ENCODE data around the gene BCKDK.
"Not testable (repeated sequence)": the region's sequence is repeated elsewhere in the genome, so short reads cannot be mapped to it uniquely, and the experiment has no call there.

The BCKDK gene

DNA sequence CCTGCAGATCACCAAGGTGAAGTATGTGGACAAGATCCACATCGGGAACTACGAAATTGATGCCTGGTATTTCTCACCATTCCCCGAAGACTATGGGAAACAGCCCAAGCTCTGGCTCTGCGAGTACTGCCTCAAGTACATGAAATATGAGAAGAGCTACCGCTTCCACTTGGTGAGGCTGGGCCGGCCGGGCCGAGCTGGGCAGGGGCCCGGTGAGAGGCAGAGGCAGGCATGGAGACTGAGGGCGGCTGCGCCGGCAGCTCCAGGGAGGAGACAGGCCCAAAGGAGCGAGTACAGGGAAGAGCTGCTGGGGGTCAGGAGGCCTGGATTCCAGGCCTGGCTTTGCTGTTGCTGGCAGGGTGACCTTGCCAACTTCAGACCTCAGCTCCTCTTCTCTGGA is 19.0 kb downstream of the BCKDK start:
- DNase-seq (ENCODE audit: low spot score) = no peak

DNA sequence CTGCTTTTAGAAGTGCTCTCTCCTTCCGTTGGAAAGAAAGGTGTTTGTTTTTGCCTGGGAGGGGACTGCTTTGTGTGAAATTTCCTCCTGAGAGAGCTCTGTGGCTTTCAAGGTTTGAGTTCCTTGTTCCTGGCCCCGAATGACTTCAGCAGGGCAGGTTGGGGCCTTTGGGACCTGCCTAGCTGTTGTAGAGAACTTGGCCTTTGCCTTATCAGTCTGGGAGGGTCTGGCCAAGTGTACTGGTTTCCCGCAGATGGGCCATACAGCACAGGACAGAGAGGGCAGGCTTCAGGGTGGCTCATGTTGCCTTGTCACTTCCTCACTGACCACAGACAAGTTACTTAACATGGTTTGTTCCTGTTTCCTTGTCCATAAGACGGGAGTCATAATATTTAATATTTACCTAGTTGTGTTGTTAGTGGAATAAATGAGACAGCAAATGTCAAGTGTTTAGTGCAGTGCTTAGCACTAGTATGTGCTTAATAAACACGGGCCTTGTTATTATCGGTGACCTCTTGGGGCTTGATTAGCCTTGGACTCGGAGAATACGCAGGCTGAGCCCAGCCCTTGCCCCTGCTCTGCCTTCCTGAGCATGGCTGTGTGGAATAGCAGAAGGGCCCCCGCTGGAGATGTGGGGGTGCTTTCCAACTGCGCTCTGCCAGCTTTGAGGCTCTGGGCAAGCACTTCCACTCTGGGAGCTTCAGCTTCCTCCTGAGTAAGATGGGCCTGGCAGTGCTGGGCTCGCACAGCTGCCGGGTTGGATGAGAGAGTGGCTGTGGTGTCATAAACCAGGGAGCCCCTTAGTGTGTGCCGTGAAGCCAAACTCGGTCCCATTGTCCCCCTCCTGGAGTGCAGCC is 20.8 kb downstream of the BCKDK start:
- no peak for DNase-seq (ENCODE audit: low spot score)

DNA sequence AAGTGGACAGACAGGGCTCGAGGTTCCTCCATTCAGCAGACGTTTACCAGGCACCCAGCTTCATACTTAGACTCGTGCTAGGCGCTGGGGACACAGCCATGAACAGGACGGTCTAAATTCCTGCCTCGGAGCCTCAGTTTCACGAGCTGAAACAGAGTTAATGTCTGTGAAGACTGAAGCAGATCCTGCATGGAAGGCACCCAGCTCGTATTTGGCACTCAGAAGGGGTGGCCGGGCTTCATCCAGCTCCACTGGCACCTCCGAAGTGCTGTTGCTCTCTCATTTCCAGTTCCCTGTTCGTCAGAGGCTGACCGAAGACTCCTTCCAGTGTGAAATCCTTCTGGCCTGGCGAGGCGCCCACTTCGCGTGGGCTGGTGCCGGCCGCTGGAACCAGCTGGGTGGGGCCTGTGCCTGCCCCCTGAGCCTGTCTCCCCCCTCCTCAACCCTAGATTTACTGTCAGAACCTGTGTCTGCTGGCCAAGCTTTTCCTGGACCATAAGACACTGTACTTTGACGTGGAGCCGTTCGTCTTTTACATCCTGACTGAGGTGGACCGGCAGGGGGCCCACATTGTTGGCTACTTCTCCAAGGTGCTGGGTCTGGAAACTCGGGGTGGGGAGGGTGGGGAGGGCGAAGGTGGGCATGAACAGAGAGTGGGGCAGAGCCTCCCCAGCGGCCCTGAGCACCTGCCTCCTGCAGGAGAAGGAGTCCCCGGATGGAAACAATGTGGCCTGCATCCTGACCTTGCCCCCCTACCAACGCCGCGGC is 21.6 kb downstream of the BCKDK start:
- DNase-seq (ENCODE audit: low spot score) = no peak

DNA sequence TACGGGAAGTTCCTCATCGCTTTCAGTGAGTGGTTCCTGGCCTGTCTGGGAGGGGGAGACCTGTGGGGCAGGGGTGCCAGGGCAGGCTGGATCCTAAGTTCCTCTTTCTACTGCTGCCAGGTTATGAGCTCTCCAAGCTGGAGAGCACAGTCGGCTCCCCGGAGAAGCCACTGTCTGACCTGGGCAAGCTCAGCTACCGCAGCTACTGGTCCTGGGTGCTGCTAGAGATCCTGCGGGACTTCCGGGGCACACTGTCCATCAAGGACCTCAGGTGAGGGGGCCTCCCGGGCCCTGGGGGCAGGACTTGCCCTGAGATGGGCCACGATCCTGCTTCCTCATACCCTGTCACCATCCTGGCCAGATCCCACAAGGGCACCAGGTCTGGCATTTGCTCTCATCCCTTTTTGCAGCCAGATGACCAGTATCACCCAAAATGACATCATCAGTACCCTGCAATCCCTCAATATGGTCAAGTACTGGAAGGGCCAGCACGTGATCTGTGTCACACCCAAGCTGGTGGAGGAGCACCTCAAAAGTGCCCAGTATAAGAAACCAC is 22.2 kb downstream of the BCKDK start:
- no peak for DNase-seq (ENCODE audit: low spot score)

DNA sequence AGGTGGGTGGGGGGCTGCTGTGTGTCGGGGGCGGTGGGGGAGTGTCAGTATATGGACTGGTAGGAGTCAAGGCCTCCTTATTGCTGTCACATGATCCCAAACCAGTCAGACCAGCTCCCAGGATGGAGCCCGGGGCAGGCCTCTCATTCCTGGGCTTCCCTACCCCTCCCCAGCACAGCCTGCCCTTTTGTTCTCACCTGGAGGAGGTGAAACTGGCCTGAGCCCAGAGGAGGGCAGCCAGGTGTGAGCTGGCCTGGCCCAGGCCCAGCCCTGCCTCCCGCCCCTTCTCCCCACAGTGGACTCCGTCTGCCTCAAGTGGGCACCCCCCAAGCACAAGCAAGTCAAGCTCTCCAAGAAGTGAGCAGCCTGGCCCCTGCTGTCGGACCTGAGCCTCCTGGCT is 22.7 kb downstream of the BCKDK start:
- DNase-seq (ENCODE audit: low spot score) = no peak

DNA sequence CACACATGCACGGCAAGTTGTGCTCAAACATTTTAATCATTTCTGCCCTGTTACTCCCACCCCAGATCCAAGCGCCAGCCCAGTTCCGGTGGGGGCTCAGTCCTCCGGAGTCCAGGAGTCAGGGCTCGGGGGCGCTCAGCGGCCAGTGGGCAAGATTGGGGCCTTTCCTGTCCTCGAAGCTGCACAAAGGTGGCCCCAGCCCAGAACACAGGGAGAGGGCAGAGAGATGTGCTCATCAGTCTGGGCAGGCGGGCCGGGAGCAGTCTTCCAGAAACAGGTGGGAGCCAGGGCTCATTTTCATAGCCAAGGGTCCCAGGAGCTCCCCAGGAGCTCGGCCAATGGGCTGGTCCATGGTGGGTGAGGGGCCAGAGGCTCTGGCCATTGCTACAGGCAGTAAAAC is 23.2 kb downstream of the BCKDK start:
- DNase-seq (ENCODE audit: low spot score) = no peak

DNA sequence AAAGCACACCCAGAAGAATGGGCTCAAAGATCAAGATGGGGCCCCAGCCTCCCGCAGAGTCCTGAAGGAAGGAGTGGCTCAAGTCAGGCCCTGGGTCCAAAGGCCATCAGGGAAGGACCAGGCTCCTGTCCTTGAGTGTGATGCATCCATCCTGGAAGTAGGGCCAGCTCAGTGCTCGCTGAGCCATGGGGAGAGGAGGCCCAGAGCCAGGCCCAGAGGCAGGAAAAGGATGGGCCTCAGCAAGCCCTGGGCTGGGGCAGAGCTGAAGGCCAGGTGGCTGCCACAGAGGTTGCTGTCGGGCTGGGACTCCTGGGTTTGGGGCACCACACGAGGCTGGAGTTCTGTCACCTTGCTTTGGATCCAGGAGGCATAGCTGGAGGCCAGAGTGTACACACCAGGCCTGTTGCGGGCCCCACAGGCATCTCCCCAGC is 23.7 kb downstream of the BCKDK start:
- DNase-seq (ENCODE audit: low spot score) = no peak

DNA sequence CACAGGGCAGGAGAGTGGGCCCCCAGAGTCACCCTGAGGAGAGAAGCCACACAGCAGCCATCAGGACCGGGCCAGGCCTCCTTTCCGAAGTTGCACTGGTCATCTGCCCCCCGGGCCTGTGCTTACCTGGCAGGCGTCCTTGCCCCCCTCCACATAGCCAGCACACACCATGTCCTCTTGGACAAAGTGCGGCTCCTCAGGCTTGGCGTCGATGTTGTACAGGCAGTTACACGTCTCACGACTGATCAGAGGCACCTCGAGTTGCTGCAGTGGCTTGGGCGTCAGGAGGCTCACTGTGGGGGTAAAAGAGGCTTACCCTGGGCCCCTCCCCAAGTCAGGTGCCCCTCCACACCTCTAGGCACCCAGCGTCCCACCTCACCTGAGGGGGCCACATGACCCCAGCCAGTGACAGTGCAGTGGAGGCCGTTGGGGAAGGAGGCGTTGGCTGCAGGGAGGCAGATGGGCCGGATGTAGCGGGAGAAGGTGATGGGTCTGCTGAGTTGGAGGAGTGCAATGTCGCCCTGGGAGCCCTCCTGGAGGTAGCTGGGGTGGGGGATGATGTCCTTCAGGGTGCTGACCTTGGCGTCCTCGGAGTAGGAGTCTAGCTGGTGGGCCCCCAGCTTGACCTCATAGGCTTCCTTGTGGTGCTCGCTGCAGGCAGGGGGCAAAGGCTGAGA is 24.3 kb downstream of the BCKDK start:
- no peak for DNase-seq (ENCODE audit: low spot score)

DNA sequence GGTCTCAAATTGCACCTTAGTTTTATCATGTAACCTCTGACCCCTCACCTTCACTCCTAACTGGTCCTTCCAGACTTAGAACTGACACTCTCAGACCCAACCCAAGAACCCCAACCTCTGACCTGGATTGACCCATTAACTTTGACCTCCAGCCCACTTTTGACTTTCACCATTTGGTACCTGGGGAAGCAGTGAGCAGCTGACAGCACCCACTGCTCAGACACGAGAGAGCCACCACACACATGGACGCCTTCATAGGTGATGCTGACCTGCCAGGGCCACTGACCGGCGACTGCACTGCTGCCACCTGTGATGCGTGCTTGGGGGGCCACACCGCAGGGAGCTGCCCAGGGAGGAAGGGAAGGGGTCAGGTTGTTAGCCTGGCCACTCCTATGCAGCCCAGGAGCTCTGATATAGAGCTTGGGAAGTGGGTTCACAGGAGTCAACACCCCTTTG is 24.9 kb downstream of the BCKDK start:
- no peak for DNase-seq (ENCODE audit: low spot score)

DNA sequence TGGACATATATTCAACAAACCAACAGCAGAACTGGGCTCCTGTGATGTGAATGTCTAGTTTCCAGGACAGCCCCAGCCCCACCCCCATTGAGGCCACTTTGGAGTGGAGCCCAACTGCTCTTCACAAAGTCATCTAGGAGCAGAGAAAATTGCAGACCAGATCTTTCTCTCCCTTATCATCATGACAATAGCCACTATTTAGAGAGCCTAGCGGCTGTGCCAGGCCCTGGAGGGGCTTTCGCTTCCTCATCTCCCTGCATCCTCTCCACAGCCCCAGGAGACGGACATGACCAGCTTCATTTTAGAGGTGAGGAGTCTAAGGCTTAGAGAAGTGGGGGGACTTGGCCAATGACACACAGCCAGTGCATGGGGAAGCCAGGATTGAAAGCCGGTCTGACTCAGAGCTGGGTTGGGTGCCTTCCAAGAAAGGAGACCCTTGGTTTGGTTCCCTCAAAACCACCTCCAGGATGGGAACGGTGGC is 25.9 kb downstream of the BCKDK start:
- peak; percentile 41 for DNase-seq (ENCODE audit: low spot score)

DNA sequence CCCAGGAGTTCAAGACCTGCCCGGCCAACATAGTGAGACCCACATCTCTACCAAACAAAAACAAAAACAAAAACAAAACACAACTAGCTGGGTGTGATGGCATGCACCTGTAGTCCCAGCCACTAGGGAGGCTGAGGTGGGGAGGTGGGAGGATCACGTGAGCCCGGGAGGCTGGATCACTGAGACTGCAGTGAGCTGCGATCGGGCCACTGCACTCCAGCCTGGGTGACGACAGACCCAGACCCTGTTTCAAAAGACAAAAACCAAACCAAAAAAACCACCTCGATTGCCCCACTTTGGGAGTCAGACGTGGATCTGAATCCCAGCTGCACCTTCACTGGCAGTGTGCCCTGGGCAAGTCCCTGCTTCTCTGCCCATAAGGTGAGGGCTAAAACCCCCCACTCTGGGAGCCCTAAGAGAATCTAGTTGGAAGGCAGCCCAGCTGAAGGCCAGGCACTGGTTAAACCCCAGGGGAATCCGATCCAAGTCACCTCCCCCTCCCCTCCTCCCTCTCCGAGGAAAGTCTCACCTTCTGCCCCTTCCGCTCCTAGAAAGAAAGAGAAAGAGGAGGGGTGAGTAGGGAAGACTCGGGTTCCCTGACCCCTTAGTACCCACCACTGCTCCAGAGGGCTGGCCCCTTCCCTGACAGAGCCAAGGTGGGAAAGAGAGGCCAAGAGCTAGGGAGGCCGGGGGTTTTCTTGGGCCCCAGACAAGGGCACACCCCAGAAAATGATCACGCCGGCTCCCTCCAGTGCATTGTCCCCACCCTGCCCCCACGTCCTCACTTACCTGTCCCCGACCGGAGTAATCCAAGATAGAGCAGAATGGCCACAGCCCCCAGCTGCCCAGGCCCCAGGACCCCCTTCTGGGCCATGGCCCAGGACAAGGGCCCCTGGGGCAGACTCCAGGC is 26.7 kb downstream of the BCKDK start:
- DNase-seq (ENCODE audit: low spot score) = no peak

DNA sequence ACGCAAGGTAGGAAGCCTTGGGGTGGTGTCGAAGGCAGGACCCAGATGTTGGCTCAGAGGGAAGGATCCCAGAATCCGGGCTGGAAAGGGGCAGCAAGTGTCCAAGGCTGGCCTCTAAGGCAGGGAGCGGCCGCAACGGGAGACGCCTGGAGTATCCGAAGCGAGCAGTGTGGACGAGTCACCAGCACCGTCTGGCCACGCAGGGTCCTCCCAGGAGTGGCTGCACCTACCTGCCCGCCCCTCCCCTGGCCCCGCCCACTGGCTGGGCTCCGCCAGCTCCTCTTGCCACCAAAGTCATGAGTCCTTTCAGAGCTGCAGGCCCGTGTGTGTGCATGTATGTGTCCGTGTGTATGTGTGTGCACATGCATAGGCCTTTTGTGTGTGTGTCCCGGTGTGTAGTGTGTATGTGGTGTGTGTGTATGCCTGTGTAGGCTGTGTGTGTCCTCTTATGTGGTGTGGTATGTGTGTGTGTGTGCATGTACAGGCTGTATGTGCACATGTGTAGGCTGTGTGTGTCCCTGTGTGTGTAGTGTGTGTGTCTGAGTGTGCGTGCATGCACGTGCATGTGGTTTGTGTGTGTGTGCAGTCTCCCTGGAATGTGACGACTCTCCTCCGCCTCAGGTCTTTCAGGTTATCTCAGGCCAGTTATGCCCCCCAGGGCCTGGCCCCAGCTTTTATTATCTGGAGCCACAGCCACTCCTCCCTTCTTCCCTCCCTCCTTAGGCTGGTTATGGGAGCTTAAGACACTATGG is 27.5 kb downstream of the BCKDK start, which contains the start of gene PRSS8:
Gene PRSS8 (minus strand): TSS at position 193 of the 752 bp plus-strand sequence. CDS start 229 bp downstream, outside the sequence.
- no peak for DNase-seq (ENCODE audit: low spot score)

DNA sequence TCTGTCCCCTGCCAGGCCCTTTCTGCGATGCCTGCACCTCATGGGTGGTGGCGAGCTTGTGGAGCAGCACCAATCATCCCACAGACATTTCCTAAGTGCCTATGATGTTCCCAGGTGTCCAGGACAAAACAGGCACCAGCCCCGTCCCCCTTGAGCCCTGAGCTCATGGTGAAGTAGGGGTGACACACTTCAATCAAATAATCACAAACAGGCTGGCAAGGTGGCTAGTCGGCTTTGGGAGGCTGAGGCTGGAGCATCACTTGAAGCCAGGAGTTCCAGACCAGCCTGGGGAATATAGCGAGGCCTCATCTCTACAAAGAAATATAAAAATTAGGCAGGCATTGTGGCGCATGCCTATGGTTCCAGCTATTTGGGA is 28.1 kb downstream of the BCKDK start:
- DNase-seq (ENCODE audit: low spot score) = no peak

DNA sequence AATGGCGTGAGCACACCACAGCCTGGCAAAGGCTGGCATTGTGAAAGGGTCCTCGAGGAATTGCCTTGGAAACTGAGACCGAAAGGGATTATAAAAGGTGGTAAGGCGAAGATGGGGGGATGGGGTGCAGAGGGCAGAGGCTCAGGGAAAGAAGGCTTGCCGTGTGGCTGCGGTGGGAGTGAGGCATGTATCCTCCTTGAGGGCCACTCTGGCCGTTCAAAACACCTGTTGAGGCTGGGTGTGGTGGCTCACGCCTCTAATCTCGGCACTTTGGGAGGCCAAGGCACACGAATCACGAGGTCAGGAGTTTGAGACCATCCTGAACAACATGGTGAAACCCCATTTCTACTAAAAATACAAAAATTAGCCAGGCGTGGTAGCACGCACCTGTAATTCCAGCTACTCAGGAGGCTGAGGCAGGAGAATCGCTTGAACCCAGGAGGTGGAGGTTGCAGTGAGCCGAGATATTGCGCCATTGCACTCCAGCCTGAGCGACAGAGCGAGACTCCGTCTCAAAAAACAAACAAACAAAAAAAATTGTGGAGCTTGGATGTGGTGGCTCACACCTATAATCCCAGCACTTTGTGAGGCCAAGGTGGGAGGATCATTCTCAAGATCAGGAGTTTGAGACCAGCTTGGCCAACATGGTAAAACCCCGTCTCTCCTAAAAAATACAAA is 28.8 kb downstream of the BCKDK start:
- not testable (repeated sequence) for DNase-seq (ENCODE audit: low spot score)

DNA sequence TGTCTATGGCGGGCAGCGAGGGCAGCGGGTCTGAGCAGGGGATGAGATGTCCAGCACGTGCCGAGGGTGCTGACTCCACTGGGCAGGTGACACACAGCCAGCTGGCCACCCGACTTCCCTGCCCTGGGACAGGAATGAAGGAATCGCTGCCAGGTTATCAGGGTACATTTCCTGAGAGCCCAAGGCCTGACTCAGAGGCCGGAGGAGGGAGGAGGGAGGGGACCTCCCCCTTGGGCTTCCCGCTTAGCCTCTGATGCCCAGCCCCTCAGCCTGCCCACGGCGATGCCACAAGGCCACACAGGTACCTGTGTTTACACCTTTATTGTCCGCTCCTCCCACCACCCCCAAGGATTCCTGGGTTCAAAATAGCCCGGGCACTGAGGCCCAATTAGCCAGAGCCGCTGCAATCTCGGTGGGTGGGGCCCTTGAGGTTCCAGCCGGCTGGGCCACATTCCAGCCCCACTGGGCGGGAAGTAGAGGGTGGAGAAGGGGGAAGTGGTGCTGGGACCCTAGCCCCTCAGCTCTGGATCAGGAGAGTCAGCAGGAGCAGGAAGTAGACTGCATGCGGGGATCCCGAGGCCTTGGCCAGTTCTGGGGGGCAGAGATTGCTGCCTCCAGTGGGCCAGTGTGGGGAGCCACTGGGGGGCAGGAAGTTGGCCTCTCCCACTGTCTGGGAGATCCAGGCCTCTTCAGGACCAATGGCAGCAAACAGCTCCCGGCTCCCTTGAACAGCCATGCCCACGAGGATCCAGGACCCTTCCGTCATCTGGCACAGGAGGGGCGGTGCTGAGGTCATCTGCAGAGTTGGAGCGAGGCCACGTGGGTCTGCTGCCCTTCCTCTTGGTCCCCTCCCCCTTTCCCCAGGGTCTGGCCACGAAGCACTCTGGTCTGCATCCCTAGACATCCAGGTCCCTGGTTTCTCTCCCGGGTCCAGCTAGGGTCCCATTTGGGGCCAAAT is 30.7 kb downstream of the BCKDK start:
- DNase-seq (ENCODE audit: low spot score) = peak; percentile 66

DNA sequence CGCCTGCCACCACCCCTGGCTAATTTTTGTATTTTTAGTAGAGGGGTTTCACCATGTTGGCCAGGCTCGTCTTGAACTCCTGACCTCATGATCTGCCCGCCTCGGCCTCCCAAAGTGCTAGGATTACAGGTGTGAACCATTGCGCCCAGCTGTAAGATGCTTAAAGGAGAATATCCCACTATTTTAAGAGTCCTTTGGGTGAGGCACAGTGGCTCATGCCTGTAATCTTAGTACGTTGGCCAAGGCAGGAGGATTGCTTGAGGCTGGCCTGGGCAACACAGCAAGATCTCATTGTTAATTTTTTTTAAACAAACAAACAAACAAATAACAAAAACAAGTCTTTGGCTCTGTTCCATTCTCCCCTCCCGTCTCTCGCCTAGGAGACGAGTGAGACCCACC is 32.9 kb downstream of the BCKDK start:
- not testable (repeated sequence) for DNase-seq (ENCODE audit: low spot score)

DNA sequence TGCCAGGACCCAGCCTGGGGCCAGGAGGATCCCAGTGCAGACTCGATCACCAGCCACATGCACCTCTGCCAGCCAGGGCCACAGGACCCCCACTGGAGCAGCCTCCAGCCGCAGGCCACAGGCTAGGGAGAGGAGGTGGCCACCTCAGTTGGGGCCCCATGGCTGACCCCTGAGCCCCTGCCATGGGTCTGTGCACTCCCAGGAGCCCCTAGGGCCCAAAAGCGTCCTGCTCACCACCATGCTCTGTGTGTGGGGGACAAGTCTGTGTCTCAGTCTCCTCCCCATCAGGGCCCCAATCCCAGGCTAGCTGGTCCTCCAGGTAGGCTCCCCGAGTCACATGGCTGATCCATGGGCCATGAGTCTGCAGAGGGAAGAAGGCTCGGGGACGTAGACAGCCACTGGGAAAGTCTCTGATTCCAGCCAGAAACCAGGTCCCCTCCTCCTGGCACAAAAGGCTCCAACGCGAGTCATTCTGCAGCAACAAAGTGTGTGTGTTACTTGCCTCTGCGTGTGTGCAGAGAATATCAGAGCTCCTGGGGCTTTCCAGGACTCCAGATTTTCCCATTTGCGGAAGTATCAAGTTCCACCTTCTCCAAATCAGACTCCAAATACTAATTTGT is 33.4 kb downstream of the BCKDK start:
- DNase-seq (ENCODE audit: low spot score) = peak; percentile 71
